HEK293 (cell line): ENCODE results near the gene TMEM186.
A peak's percentile ranks its signal among the peaks of the same experiment; 100 is the strongest.

ENCODE experiments used
- CTCF ChIA-PET: fragments of 350-600 bp; formaldehyde crosslinking; extraction: SDS; loops from one replicate; lab custom pipeline; 2021; ENCODE audit warnings: antibody characterized with exemption; lab: Yijun Ruan, JAX
- POLR2A ChIA-PET: fragments of 300-600 bp; formaldehyde crosslinking; extraction: SDS; loops from one replicate; lab custom pipeline; 2020; ENCODE audit warnings: antibody characterized with exemption, inconsistent platforms; lab: Yijun Ruan, JAX
- H3K27ac ChIP-seq: fragments of 200-500 bp; sonication (Bioruptor generic); 2 replicates; pipeline ENCODE4 v1.5.1; 2014; ENCODE audit warnings: low read depth, low read length, control low read depth, inconsistent platforms; ENCODE audit errors: extremely low read depth
- H3K36me3 ChIP-seq, 2 experiments: fragments of 200-500 bp in 1 of 2; sonication (Bioruptor generic) in 1 of 2; 1 replicate in 1 of 2; 2 replicates in 1 of 2; pipeline ENCODE4 v1.5.1; 2014 to 2017; ENCODE audit warnings: inconsistent platforms in 2 of 2, low read length in 2 of 2; ENCODE audit not compliant: control insufficient read depth in 2 of 2, insufficient read depth in 1 of 2
- H3K4me1 ChIP-seq: fragments of 200-500 bp; sonication (Bioruptor generic); 2 replicates; pipeline ENCODE4 v1.5.1; 2014; ENCODE audit warnings: mild to moderate bottlenecking, low read length, inconsistent platforms; ENCODE audit not compliant: control insufficient read depth, insufficient read depth
- H3K4me3 ChIP-seq: 2 replicates; pipeline ENCODE4 v1.5.1; 2011; ENCODE audit warnings: low read depth, mild to moderate bottlenecking, control low read depth, low read length, moderate library complexity
- H3K9me3 ChIP-seq: fragments of 200-500 bp; sonication (Bioruptor generic); 2 replicates; pipeline ENCODE4 v1.5.1; 2014; ENCODE audit warnings: low read depth, low read length, inconsistent platforms; ENCODE audit not compliant: control insufficient read depth, insufficient read depth
- GLI2 ChIP-seq: fragments of 450-650 bp; formaldehyde crosslinking; IDR thresholded peaks from 2 replicates; pipeline ENCODE4; 2017; ENCODE audit warnings: missing biosample characterization, missing genetic modification characterization, low read depth, borderline replicate concordance
- GLIS1 ChIP-seq: fragments of 450-650 bp; formaldehyde crosslinking; IDR thresholded peaks from 2 replicates; pipeline ENCODE4 v1.5.1; 2016; ENCODE audit warnings: missing biosample characterization, missing genetic modification characterization
- GLIS2 ChIP-seq: fragments of 450-650 bp; formaldehyde crosslinking; IDR thresholded peaks from 2 replicates; pipeline ENCODE4 v1.5.1; 2016; ENCODE audit warnings: missing biosample characterization, missing genetic modification characterization
- SP7 ChIP-seq: fragments of 450-650 bp; formaldehyde crosslinking; IDR thresholded peaks from 2 replicates; pipeline ENCODE4 v1.5.1; 2016; ENCODE audit warnings: missing biosample characterization, missing genetic modification characterization
- ZBTB20 ChIP-seq: fragments of 450-650 bp; formaldehyde crosslinking; IDR thresholded peaks from 2 replicates; pipeline ENCODE4 v1.5.1; 2016; ENCODE audit warnings: missing biosample characterization, missing genetic modification characterization
- ZNF114 ChIP-seq: fragments of 450-650 bp; formaldehyde crosslinking; IDR thresholded peaks from 2 replicates; pipeline ENCODE4 v1.5.0; 2017; ENCODE audit warnings: missing biosample characterization, missing genetic modification characterization
- ZNF133 ChIP-seq: fragments of 450-650 bp; formaldehyde crosslinking; IDR thresholded peaks from 2 replicates; pipeline ENCODE4 v1.5.1; 2016; ENCODE audit warnings: missing biosample characterization, missing genetic modification characterization
- ZNF2 ChIP-seq: fragments of 450-650 bp; formaldehyde crosslinking; IDR thresholded peaks from 2 replicates; pipeline ENCODE4 v1.5.1; 2016; ENCODE audit warnings: missing biosample characterization, missing genetic modification characterization
- ZNF335 ChIP-seq: fragments of 450-650 bp; formaldehyde crosslinking; conservative IDR thresholded peaks from 2 replicates; pipeline ENCODE4 v1.5.1; 2016; ENCODE audit warnings: missing biosample characterization, missing genetic modification characterization
- ZNF530 ChIP-seq: fragments of 450-650 bp; formaldehyde crosslinking; IDR thresholded peaks from 2 replicates; pipeline ENCODE4 v1.5.1; 2016; ENCODE audit warnings: low read depth, missing biosample characterization, missing genetic modification characterization
- ZNF560 ChIP-seq: fragments of 450-650 bp; formaldehyde crosslinking; IDR thresholded peaks from 2 replicates; pipeline ENCODE4 v1.5.1; 2017; ENCODE audit warnings: missing biosample characterization, missing genetic modification characterization, borderline replicate concordance
- ZNF580 ChIP-seq: fragments of 450-650 bp; formaldehyde crosslinking; IDR thresholded peaks from 2 replicates; pipeline ENCODE4 v1.5.1; 2016; ENCODE audit warnings: missing biosample characterization, missing genetic modification characterization
- ZNF621 ChIP-seq: fragments of 450-650 bp; formaldehyde crosslinking; IDR thresholded peaks from 2 replicates; pipeline ENCODE4 v1.5.1; 2017; ENCODE audit warnings: missing biosample characterization, missing genetic modification characterization
- ZNF629 ChIP-seq: fragments of 450-650 bp; formaldehyde crosslinking; IDR thresholded peaks from 2 replicates; pipeline ENCODE4 v1.5.1; 2017; ENCODE audit warnings: missing biosample characterization, missing genetic modification characterization
- ZSCAN30 ChIP-seq: fragments of 450-650 bp; IDR thresholded peaks from 2 replicates; pipeline ENCODE4 v1.5.1; 2018; ENCODE audit warnings: missing biosample characterization, mild to moderate bottlenecking, missing genetic modification characterization, moderate library complexity
- TF ChIP-seq, protein P1 (sequence below): fragments of 450-650 bp; formaldehyde crosslinking; IDR thresholded peaks from 2 replicates; pipeline ENCODE4 v1.5.1; 2017; ENCODE audit warnings: missing biosample characterization, missing genetic modification characterization
- TF ChIP-seq, protein P2 (sequence below): fragments of 450-650 bp; formaldehyde crosslinking; IDR thresholded peaks from 2 replicates; pipeline ENCODE4 v1.5.1; 2017; ENCODE audit warnings: missing biosample characterization, missing genetic modification characterization
- TF ChIP-seq, protein P3 (sequence below): fragments of 450-650 bp; formaldehyde crosslinking; IDR thresholded peaks from 2 replicates; pipeline ENCODE4 v1.5.1; 2017; ENCODE audit warnings: missing biosample characterization, missing genetic modification characterization
- TF ChIP-seq, protein P4 (sequence below): fragments of 450-650 bp; formaldehyde crosslinking; IDR thresholded peaks from 2 replicates; pipeline ENCODE4 v1.5.1; 2016; ENCODE audit warnings: missing biosample characterization, missing genetic modification characterization

The TMEM186 gene

DNA sequence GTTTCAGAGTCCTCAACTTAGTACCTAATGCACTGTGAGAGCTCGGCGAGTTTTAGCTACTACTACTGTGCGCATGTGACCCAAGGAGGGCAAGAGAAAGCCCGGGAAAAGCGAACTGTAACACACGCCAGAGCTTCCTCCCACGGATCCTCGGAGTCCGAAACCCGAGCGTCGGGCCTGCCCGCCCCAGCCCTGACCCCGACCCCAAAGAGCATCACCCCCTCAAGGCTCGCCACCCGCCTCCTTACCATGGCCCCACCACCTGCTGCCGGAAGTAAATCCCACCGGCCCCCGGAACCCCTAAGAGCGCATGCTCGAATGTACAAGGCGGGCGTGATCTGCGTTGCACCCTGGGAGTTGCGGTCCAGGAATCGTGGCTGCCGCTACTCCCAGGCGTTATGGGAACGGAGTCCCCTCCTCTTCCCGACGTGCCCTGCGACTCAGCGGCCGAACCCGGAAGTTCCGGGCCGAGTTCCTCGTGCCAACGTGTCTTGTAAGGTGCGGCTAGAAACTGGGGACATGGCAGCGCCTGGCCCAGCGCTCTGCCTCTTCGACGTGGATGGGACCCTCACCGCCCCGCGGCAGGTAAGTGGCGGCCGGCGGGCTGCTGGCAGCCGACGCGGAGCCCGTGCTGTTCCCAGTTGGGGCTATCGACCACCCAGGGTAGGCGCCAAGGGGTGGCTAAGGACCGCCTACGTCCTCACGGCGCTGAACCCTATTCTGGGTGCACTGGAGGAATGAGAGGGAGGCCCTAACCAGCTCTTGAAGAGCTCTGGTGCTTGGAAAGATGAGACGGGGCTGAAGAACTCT lies at the start of gene TMEM186, which contains the start of gene PMM2 (continued):
- TF ChIP-seq, protein P1, sequence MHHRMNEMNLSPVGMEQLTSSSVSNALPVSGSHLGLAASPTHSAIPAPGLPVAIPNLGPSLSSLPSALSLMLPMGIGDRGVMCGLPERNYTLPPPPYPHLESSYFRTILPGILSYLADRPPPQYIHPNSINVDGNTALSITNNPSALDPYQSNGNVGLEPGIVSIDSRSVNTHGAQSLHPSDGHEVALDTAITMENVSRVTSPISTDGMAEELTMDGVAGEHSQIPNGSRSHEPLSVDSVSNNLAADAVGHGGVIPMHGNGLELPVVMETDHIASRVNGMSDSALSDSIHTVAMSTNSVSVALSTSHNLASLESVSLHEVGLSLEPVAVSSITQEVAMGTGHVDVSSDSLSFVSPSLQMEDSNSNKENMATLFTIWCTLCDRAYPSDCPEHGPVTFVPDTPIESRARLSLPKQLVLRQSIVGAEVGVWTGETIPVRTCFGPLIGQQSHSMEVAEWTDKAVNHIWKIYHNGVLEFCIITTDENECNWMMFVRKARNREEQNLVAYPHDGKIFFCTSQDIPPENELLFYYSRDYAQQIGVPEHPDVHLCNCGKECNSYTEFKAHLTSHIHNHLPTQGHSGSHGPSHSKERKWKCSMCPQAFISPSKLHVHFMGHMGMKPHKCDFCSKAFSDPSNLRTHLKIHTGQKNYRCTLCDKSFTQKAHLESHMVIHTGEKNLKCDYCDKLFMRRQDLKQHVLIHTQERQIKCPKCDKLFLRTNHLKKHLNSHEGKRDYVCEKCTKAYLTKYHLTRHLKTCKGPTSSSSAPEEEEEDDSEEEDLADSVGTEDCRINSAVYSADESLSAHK (tag by site-specific recombination): no peak
- no peak for TF ChIP-seq ZSCAN30 (tag by site-specific recombination)
- no peak for TF ChIP-seq GLI2
- TF ChIP-seq, protein P2, sequence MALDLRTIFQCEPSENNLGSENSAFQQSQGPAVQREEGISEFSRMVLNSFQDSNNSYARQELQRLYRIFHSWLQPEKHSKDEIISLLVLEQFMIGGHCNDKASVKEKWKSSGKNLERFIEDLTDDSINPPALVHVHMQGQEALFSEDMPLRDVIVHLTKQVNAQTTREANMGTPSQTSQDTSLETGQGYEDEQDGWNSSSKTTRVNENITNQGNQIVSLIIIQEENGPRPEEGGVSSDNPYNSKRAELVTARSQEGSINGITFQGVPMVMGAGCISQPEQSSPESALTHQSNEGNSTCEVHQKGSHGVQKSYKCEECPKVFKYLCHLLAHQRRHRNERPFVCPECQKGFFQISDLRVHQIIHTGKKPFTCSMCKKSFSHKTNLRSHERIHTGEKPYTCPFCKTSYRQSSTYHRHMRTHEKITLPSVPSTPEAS (tag by site-specific recombination): no peak
- TF ChIP-seq ZBTB20 (tag by site-specific recombination): no peak
- no peak for TF ChIP-seq ZNF2 (tag by site-specific recombination)
- peak; percentile 91 for TF ChIP-seq ZNF580 (tag by site-specific recombination)
- no peak for TF ChIP-seq ZNF530 (tag by site-specific recombination)
- no peak for TF ChIP-seq ZNF621

GRCh38 chr16:8847145-8847544 lies 49.7 kb upstream of the TMEM186 start:
- no peak overlapping the region for H3K4me3 ChIP-seq
- H3K9me3 ChIP-seq: no peaks in the 10 kb centered on the region
- H3K36me3 ChIP-seq: peaks cover 5 to 46% of the 10 kb centered on the region in 2 experiments; a peak in 2 of 3 replicates
- POLR2A ChIA-PET: interaction anchor here (0.7 kb wide), 1 partner anchor 22 kb away, joined by 4 read pairs; the partner anchor contains the start of gene CARHSP1
- no peak for TF ChIP-seq GLIS1 (tag by site-specific recombination)
- TF ChIP-seq, protein P3, sequence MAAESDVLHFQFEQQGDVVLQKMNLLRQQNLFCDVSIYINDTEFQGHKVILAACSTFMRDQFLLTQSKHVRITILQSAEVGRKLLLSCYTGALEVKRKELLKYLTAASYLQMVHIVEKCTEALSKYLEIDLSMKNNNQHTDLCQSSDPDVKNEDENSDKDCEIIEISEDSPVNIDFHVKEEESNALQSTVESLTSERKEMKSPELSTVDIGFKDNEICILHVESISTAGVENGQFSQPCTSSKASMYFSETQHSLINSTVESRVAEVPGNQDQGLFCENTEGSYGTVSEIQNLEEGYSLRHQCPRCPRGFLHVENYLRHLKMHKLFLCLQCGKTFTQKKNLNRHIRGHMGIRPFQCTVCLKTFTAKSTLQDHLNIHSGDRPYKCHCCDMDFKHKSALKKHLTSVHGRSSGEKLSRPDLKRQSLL (tag by site-specific recombination): no peak
- 0 out of 2 replicates have a peak, but pooled peaks have one; percentile 16 for TF ChIP-seq ZNF629 (tag by site-specific recombination)
- TF ChIP-seq ZNF114 (tag by site-specific recombination): no peak
- peak; percentile 67 for TF ChIP-seq SP7
- no peak for TF ChIP-seq ZNF560 (tag by site-specific recombination)
- no peak for TF ChIP-seq ZNF335 (tag by site-specific recombination)
- no peak for TF ChIP-seq ZNF133 (tag by site-specific recombination)
- TF ChIP-seq, protein P4, sequence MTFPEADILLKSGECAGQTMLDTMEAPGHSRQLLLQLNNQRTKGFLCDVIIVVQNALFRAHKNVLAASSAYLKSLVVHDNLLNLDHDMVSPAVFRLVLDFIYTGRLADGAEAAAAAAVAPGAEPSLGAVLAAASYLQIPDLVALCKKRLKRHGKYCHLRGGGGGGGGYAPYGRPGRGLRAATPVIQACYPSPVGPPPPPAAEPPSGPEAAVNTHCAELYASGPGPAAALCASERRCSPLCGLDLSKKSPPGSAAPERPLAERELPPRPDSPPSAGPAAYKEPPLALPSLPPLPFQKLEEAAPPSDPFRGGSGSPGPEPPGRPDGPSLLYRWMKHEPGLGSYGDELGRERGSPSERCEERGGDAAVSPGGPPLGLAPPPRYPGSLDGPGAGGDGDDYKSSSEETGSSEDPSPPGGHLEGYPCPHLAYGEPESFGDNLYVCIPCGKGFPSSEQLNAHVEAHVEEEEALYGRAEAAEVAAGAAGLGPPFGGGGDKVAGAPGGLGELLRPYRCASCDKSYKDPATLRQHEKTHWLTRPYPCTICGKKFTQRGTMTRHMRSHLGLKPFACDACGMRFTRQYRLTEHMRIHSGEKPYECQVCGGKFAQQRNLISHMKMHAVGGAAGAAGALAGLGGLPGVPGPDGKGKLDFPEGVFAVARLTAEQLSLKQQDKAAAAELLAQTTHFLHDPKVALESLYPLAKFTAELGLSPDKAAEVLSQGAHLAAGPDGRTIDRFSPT (tag by site-specific recombination): no peak
- TF ChIP-seq GLIS2 (tag by site-specific recombination): no peak
- TF ChIP-seq, all 188 proteins: peak for 2
- Histone ChIP-seq H3K4me1 (no peaks in the 10 kb centered on the region), H3K27ac (no peak overlapping the region)
- CTCF ChIA-PET: interaction anchor here (1.0 kb wide), 1 partner anchor 8 kb away, joined by 3 read pairs; no protein-coding TSS in a partner anchor
